GM12878 (cell line): Measurements from ENCODE around the gene SYNGR2. TPM values are rescaled to one million over a fixed set of nuclear protein-coding genes. Genes with fewer than 3 reads are reported as not detected.

Experiments used
- CBX3 ChIP-seq: fragments of 200-600 bp; sonication (generic); IDR thresholded peaks from 2 replicates; pipeline ENCODE4 v1.6.1; 2016; ENCODE audit warnings: low read depth, borderline replicate concordance
- E2F8 ChIP-seq: fragments of 450-650 bp; IDR thresholded peaks from 2 replicates; pipeline ENCODE4 v1.6.1; 2018; ENCODE audit warnings: mild to moderate bottlenecking, low read depth, moderate library complexity; ENCODE audit not compliant: partially characterized antibody
- EP300 ChIP-seq, 2 experiments: fragments of 150-350 bp in 1 of 2; IDR thresholded peaks; 2 replicates each; pipeline ENCODE4 v1.6.1; 2011 to 2012; ENCODE audit warnings: low read depth in 2 of 2, low read length in 2 of 2, borderline replicate concordance in 1 of 2, improper control_type of control experiment in 1 of 2, inconsistent platforms in 1 of 2; ENCODE audit not compliant: control insufficient read depth in 1 of 2
- EZH2 ChIP-seq: IDR thresholded peaks from 2 replicates; pipeline ENCODE4 v1.6.1; 2012; ENCODE audit warnings: low read depth, mild to moderate bottlenecking, control low read depth, inconsistent platforms, low read length, borderline replicate concordance; ENCODE audit not compliant: control insufficient read depth
- MTA2 ChIP-seq: fragments of 450-650 bp; IDR thresholded peaks from 2 replicates; pipeline ENCODE4 v1.6.1; 2016; ENCODE audit warnings: low read depth, mild to moderate bottlenecking, moderate library complexity
- NR2C2 ChIP-seq: IDR thresholded peaks from 2 replicates; pipeline ENCODE4 v1.6.1; 2011; ENCODE audit warnings: borderline replicate concordance, low read depth; ENCODE audit not compliant: control insufficient read depth, insufficient read length
- NRF1 ChIP-seq: conservative IDR thresholded peaks from 2 replicates; pipeline ENCODE4 v1.6.1; 2011; ENCODE audit warnings: mild to moderate bottlenecking, low read depth, low read length, improper control_type of control experiment
- PML ChIP-seq: IDR thresholded peaks from 2 replicates; pipeline ENCODE4 v1.6.1; 2012; ENCODE audit warnings: low read length, inconsistent platforms
- SKIL ChIP-seq: fragments of 450-650 bp; IDR thresholded peaks from 2 replicates; pipeline ENCODE4 v1.6.1; 2017; ENCODE audit warnings: mild to moderate bottlenecking, low read depth, inconsistent platforms; ENCODE audit not compliant: poor library complexity, severe bottlenecking
- SRF ChIP-seq, 2 experiments: IDR thresholded peaks; 2 replicates each; pipeline ENCODE4 v1.6.1; 2011; ENCODE audit warnings: low read depth in 2 of 2, low read length in 2 of 2, mild to moderate bottlenecking in 1 of 2, moderate library complexity in 1 of 2
- STAT1 ChIP-seq: fragments of 450-650 bp; conservative IDR thresholded peaks from 2 replicates; pipeline ENCODE4 v1.6.1; 2014; ENCODE audit warnings: antibody characterized with exemption, mild to moderate bottlenecking
- WRNIP1 ChIP-seq: IDR thresholded peaks from 2 replicates; pipeline ENCODE4 v1.6.1; 2011; ENCODE audit warnings: low read depth, low read length, improper control_type of control experiment, borderline replicate concordance
- ZBTB11 ChIP-seq: fragments of 450-650 bp; formaldehyde crosslinking; IDR thresholded peaks from 2 replicates; pipeline ENCODE4 v1.5.0; 2022; ENCODE audit warnings: mild to moderate bottlenecking, missing genetic modification characterization
- ZNF384 ChIP-seq: IDR thresholded peaks from 2 replicates; pipeline ENCODE4 v1.6.1; 2012; ENCODE audit warnings: low read depth, mild to moderate bottlenecking, low read length, improper control_type of control experiment, borderline replicate concordance
- polyA plus RNA-seq, 11 experiments: library from polyadenylated mRNA; depleted of rRNA in 4 of 11; unstranded in 6 of 11; stranded (reverse) in 5 of 11; fragments of >200 nt; fragmentation: Nextera tagmentation in 4 of 11; fragmentation: Illumina TruSeq in 1 of 11; extraction: Ambion mirVana in 4 of 11; extraction: Trizol in 1 of 11; gene quantifications; 1 replicate in 1 of 11; 2 replicates in 10 of 11; pipeline versions ENCODE4 v1.2.1 to v1.2.3, GENCODE V29; 2011 to 2016; ENCODE audit warnings: inconsistent platforms in 2 of 11, missing spikeins in 2 of 11, low read depth in 1 of 11
- total RNA-seq, 4 experiments: library from RNA; depleted of rRNA in 3 of 4; stranded (reverse); fragments of >200 nt in 3 of 4; fragmentation: Illumina TruSeq in 1 of 4; extraction: Trizol in 1 of 4; gene quantifications; 2 replicates each; pipeline versions ENCODE4 v1.2.1 to v1.2.3, GENCODE V29; 2013 to 2021

SYNGR2 gene
- total and polyA plus RNA-seq, 10 of the 15 experiments (the other 5 are each of a cell fraction or from before 2014, with no cell fraction given): 4.4 to 529 (median 261) TPM

- TF ChIP-seq E2F8 (no peak), NRF1 (no peak), PML (peak; percentile 41; the same call in 1 of the 2 replicates), STAT1 (no peak), ZBTB11 (CRISPR knock-in tag) (no peak), NR2C2 (no peak), EP300 (IDR thresholded peaks at IDR 0.05; ENCODE audit: borderline replicate concordance in 1 of 2, control insufficient read depth in 1 of 2, low read depth in 2 of 2, low read length in 2 of 2) (peak in 1 of 2 experiments; percentile 58; a peak in 2 of 4 replicates), EZH2 (no peak), SRF (IDR thresholded peaks at IDR 0.05; ENCODE audit: low read depth in 2 of 2, low read length in 2 of 2) (peak in 1 of 2 experiments; percentile 65; a peak in 1 of 4 replicates), SKIL (peak; percentile 96), ZNF384 (no peak), WRNIP1 (no peak), MTA2 (peak; percentile 76), CBX3 (no peak)
Observed at GRCh38 chr17:78159575-78160158, 8.7 kb upstream of the SYNGR2 start (continued).
